ENCODE data around the gene DNAJC5. TPM values are rescaled to one million over a fixed set of nuclear protein-coding genes. Genes with fewer than 3 reads are reported as not detected.
A peak's percentile ranks its signal among the peaks of the same experiment; 100 is the strongest.

The DNAJC5 gene
- total RNA-seq, 2 experiments from 2014 or later: 27.5 to 27.7 TPM

GRCh38 chr20:63939061-63939935 is 44.4 kb downstream of the DNAJC5 start:
- Histone ChIP-seq H3K4me1 (ENCODE audit: insufficient read depth, low read length, poor library complexity, severe bottlenecking) (peaks cover 14% of the 10 kb centered on the region), H3K79me2 (ENCODE audit: insufficient read depth, low read depth, low read length) (no peaks in the 10 kb centered on the region), H3K4me3 (ENCODE audit: low read depth, low read length, poor library complexity, severe bottlenecking) (no peak overlapping the region), H4K20me1 (ENCODE audit: insufficient read depth, low read length) (no peaks in the 10 kb centered on the region), H3K4me2 (ENCODE audit: low read length) (no peak overlapping the region), H2AFZ (ENCODE audit: low read length) (no peak overlapping the region), H3K36me3 (ENCODE audit: insufficient read depth, low read length) (peaks cover 64% of the 10 kb centered on the region), H3K9me2 (ENCODE audit: insufficient read depth, low read length) (no peaks in the 10 kb centered on the region), H3K27ac (ENCODE audit: low read depth, low read length, poor library complexity, severe bottlenecking) (no peak overlapping the region), H3K9me3 (ENCODE audit: low read length) (no peaks in the 10 kb centered on the region)
- DNase-seq (ENCODE audit: low spot score): no peak
- intact Hi-C loops (cut with micrococcal nuclease; ENCODE audit: unreplicated experiment): no loop called here
- CTCF ChIA-PET (ENCODE audit: unreplicated experiment): no interaction called here
- no TSS peak for BruUV-seq (replicated peaks)
- TF ChIP-seq EZH2phosphoT487 (IDR thresholded peaks at IDR 0.05; ENCODE audit: borderline replicate concordance, low read depth, low read length): no peak
- TF ChIP-seq CTCF (conservative IDR thresholded peaks at IDR 0.05; ENCODE audit: low read length): no peak
- POLR2A ChIA-PET: interaction anchor here (0.8 kb wide), 1 partner anchor 123 kb away, joined by 4 read pairs; no protein-coding TSS in a partner anchor

GRCh38 chr20:63940071-63940471 is 45.1 kb downstream of the DNAJC5 start:
- POLR2A ChIA-PET: interaction anchor here (0.8 kb wide), 1 partner anchor 122 kb away, joined by 4 read pairs; no protein-coding TSS in a partner anchor
- no peaks in the 10 kb centered on the region for H3K79me2 ChIP-seq (ENCODE audit: insufficient read depth, low read depth, low read length)
- TF ChIP-seq CTCF (conservative IDR thresholded peaks at IDR 0.05; ENCODE audit: low read length): no peak
- TF ChIP-seq EZH2phosphoT487 (IDR thresholded peaks at IDR 0.05; ENCODE audit: borderline replicate concordance, low read depth, low read length): no peak
- peaks cover 64% of the 10 kb centered on the region for H3K36me3 ChIP-seq (ENCODE audit: insufficient read depth, low read length)
- H3K9me2 ChIP-seq (ENCODE audit: insufficient read depth, low read length): no peaks in the 10 kb centered on the region
- peaks cover 14% of the 10 kb centered on the region for H3K4me1 ChIP-seq (ENCODE audit: insufficient read depth, low read length, poor library complexity, severe bottlenecking)
- intact Hi-C loops (cut with micrococcal nuclease; ENCODE audit: unreplicated experiment): no loop called here
- no peak overlapping the region for H2AFZ ChIP-seq (ENCODE audit: low read length)
- DNase-seq (ENCODE audit: low spot score): no peak
- H3K9me3 ChIP-seq (ENCODE audit: low read length): no peaks in the 10 kb centered on the region
- H3K27ac ChIP-seq (ENCODE audit: low read depth, low read length, poor library complexity, severe bottlenecking): no peak overlapping the region
- CTCF ChIA-PET (ENCODE audit: unreplicated experiment): no interaction called here
- H3K4me2 ChIP-seq (ENCODE audit: low read length): no peak overlapping the region
- H3K4me3 ChIP-seq (ENCODE audit: low read depth, low read length, poor library complexity, severe bottlenecking): no peak overlapping the region
- no peaks in the 10 kb centered on the region for H4K20me1 ChIP-seq (ENCODE audit: insufficient read depth, low read length)
- TSS peak; percentile 69 for BruUV-seq (replicated peaks)

Data from OCI-LY7 (cell line).